ENCODE results near the gene RSF1. TPM values are rescaled to one million over a fixed set of nuclear protein-coding genes. Genes with fewer than 3 reads are reported as not detected.
"Not testable (repeated sequence)": the region's sequence is repeated elsewhere in the genome, so short reads cannot be mapped to it uniquely, and the experiment has no call there.

Gene RSF1
- total RNA-seq, 2 experiments from 2014 or later: 49.9 to 59.2 TPM

GRCh38 chr11:77828926-77829325, 8.4 kb upstream of the RSF1 start:
- POLR2A ChIA-PET: no interaction called here
- H3K9me3 Mint-ChIP-seq (ENCODE audit: low read depth): peaks cover 2% of the 10 kb centered on the region
- CTCF ChIA-PET: no interaction called here
- H3K27me3 Mint-ChIP-seq: no peaks in the 10 kb centered on the region
- no peak overlapping the region for H3K27ac Mint-ChIP-seq
- peaks cover 1% of the 10 kb centered on the region for H3K36me3 Mint-ChIP-seq (ENCODE audit: low read depth)
- no peak for ATAC-seq
- intact Hi-C loops (cut with DNase I, micrococcal nuclease): no loop called here
- DNase-seq: no peak
- H3K4me3 Mint-ChIP-seq: no peak overlapping the region
- H3K4me1 Mint-ChIP-seq: no peaks in the 10 kb centered on the region

GRCh38 chr11:77823775-77824174, 3.3 kb upstream of the RSF1 start:
- intact Hi-C loops (cut with DNase I, micrococcal nuclease): loop anchor here in 1 of 2 experiments (5.0 kb wide), 1 partner anchor 224 kb away; no protein-coding TSS in a partner anchor
- no peak overlapping the region for H3K27ac Mint-ChIP-seq
- no peak for ATAC-seq
- H3K4me1 Mint-ChIP-seq: peaks cover 12% of the 10 kb centered on the region
- CTCF ChIA-PET: interaction anchor here (0.7 kb wide), 1 partner anchor 25 kb away, joined by 3 read pairs; no protein-coding TSS in a partner anchor
- DNase-seq: no peak
- POLR2A ChIA-PET: interaction anchor here (0.7 kb wide), 1 partner anchor 105 kb away, joined by 4 read pairs; no protein-coding TSS in a partner anchor
- no peaks in the 10 kb centered on the region for H3K9me3 Mint-ChIP-seq (ENCODE audit: low read depth)
- H3K27me3 Mint-ChIP-seq: no peaks in the 10 kb centered on the region
- H3K36me3 Mint-ChIP-seq (ENCODE audit: low read depth): peaks cover 2% of the 10 kb centered on the region
- H3K4me3 Mint-ChIP-seq: no peak overlapping the region

GRCh38 chr11:77822126-77822525, 1.6 kb upstream of the RSF1 start:
- H3K9me3 Mint-ChIP-seq (ENCODE audit: low read depth); H3K27ac Mint-ChIP-seq; H3K36me3 Mint-ChIP-seq (ENCODE audit: low read depth); POLR2A ChIA-PET; ATAC-seq; H3K4me3 Mint-ChIP-seq; H3K27me3 Mint-ChIP-seq; DNase-seq: not testable (repeated sequence)
- CTCF ChIA-PET: interaction anchor here (0.6 to 1.0 kb wide), 2 partner anchors 172 to 178 kb away, joined by 3 to 4 read pairs; partner anchors contain the start of gene INTS4
- peaks cover 23% of the 10 kb centered on the region for H3K4me1 Mint-ChIP-seq
- intact Hi-C loops (cut with DNase I, micrococcal nuclease): loop anchor here in 1 of 2 experiments (5.0 kb wide), 1 partner anchor 225 kb away; no protein-coding TSS in a partner anchor

GRCh38 chr11:77821349-77821851, 878 bp upstream of the RSF1 start:
- ChIA-PET POLR2A (no interaction called here), CTCF (interaction anchor here (1.0 kb wide), 1 partner anchor 173 kb away, joined by 4 read pairs; the partner anchor contains the start of gene INTS4)
- Mint-ChIP-seq H3K4me3 (peak overlapping the region; percentile 97), H3K27ac (peak overlapping the region; percentile 90), H3K36me3 (ENCODE audit: low read depth) (peaks cover 2% of the 10 kb centered on the region), H3K27me3 (no peaks in the 10 kb centered on the region), H3K9me3 (ENCODE audit: low read depth) (no peaks in the 10 kb centered on the region), H3K4me1 (peaks cover 30% of the 10 kb centered on the region)
- peak; percentile 29 for DNase-seq
- intact Hi-C loops (cut with DNase I, micrococcal nuclease): loop anchor here (2.0 to 5.0 kb wide), 4 partner anchors 226 to 1441 kb away; partner anchors contain the start of genes ALG8 (in 1 of the 2), GAB2 (in 1 of the 2), GVQW3 (in 1 of the 2) and THAP12 (in 1 of the 2)
- no peak for ATAC-seq

- H3K36me3 Mint-ChIP-seq (ENCODE audit: low read depth): peaks cover 2% of the 10 kb centered on the region
- H3K27ac Mint-ChIP-seq: peak overlapping the region; percentile 98
- H3K4me1 Mint-ChIP-seq: peaks cover 39% of the 10 kb centered on the region
- H3K27me3 Mint-ChIP-seq: no peaks in the 10 kb centered on the region
- peak overlapping the region; percentile 97 for H3K4me3 Mint-ChIP-seq
- ChIA-PET CTCF (interaction anchor here (0.6 to 1.7 kb wide), 4 partner anchors 20 to 1264 kb away, joined by 3 to 10 read pairs (median 3); partner anchors contain the start of gene INTS4), POLR2A (interaction anchor here (1.4 to 2.5 kb wide), 2 partner anchors 31 to 175 kb away, joined by 3 to 8 read pairs; partner anchors contain the start of gene INTS4)
- H3K9me3 Mint-ChIP-seq (ENCODE audit: low read depth): no peaks in the 10 kb centered on the region
- DNase-seq (peak; percentile 58), ATAC-seq (peak; percentile 5)
- intact Hi-C loops (cut with DNase I, micrococcal nuclease): loop anchor here (1.0 to 5.0 kb wide), 10 partner anchors 174 to 1439 kb away; partner anchors contain the start of genes ALG8 (in 2 of the 2), CLNS1A (in 2 of the 2), INTS4 (in 2 of the 2) and GAB2 (in 1 of the 2)
These were observed 479 bp downstream of the RSF1 start for GRCh38 chr11:77819921-77820564.

- POLR2A ChIA-PET: interaction anchor here (0.5 to 2.5 kb wide), 3 partner anchors 31 to 772 kb away, joined by 3 to 8 read pairs (median 3); partner anchors contain the start of gene INTS4
- H3K36me3 Mint-ChIP-seq (ENCODE audit: low read depth): peaks cover 6% of the 10 kb centered on the region
- peak overlapping the region; percentile 98 for H3K27ac Mint-ChIP-seq
- DNase-seq: peak; percentile 91
- H3K9me3 Mint-ChIP-seq (ENCODE audit: low read depth): peaks cover 3% of the 10 kb centered on the region
- no peaks in the 10 kb centered on the region for H3K27me3 Mint-ChIP-seq
- peaks cover 44% of the 10 kb centered on the region for H3K4me1 Mint-ChIP-seq
- intact Hi-C loops (cut with DNase I, micrococcal nuclease): loop anchor here in 1 of 2 experiments (5.0 kb wide), 1 partner anchor 182 kb away; the partner anchor contains the start of gene CLNS1A
- CTCF ChIA-PET: interaction anchor here (0.6 to 1.7 kb wide), 4 partner anchors 19 to 1264 kb away, joined by 3 to 10 read pairs (median 3); partner anchors contain the start of gene INTS4
- peak; percentile 64 for ATAC-seq
- H3K4me3 Mint-ChIP-seq: peak overlapping the region; percentile 97
These were observed 1.1 kb downstream of the RSF1 start for GRCh38 chr11:77819411-77819920.

GRCh38 chr11:77815459-77815858, 5.1 kb downstream of the RSF1 start:
- no peak for ATAC-seq
- no peaks in the 10 kb centered on the region for H3K27me3 Mint-ChIP-seq
- POLR2A ChIA-PET: interaction anchor here (1.0 kb wide), 1 partner anchor 14 kb away, joined by 3 read pairs; no protein-coding TSS in a partner anchor
- peaks cover 3% of the 10 kb centered on the region for H3K9me3 Mint-ChIP-seq (ENCODE audit: low read depth)
- peaks cover 61% of the 10 kb centered on the region for H3K4me1 Mint-ChIP-seq
- intact Hi-C loops (cut with DNase I, micrococcal nuclease): loop anchor here in 1 of 2 experiments (5.0 kb wide), 1 partner anchor 178 kb away; the partner anchor contains the start of gene CLNS1A
- H3K27ac Mint-ChIP-seq: no peak overlapping the region
- DNase-seq: no peak
- H3K36me3 Mint-ChIP-seq (ENCODE audit: low read depth): peaks cover 26% of the 10 kb centered on the region
- no peak overlapping the region for H3K4me3 Mint-ChIP-seq
- CTCF ChIA-PET: interaction anchor here (1.1 to 1.4 kb wide), 2 partner anchors 34 to 68 kb away, joined by 3 read pairs; no protein-coding TSS in a partner anchor

- no peak for DNase-seq
- Mint-ChIP-seq H3K4me1 (peaks cover 67% of the 10 kb centered on the region), H3K4me3 (no peak overlapping the region), H3K36me3 (ENCODE audit: low read depth) (peaks cover 30% of the 10 kb centered on the region), H3K9me3 (ENCODE audit: low read depth) (peaks cover 3% of the 10 kb centered on the region), H3K27me3 (no peaks in the 10 kb centered on the region), H3K27ac (no peak overlapping the region)
- ATAC-seq: no peak
- ChIA-PET CTCF (interaction anchor here (1.1 to 1.4 kb wide), 2 partner anchors 33 to 68 kb away, joined by 3 read pairs; no protein-coding TSS in a partner anchor), POLR2A (interaction anchor here (1.0 kb wide), 1 partner anchor 14 kb away, joined by 3 read pairs; no protein-coding TSS in a partner anchor)
- intact Hi-C loops (cut with DNase I, micrococcal nuclease): loop anchor here in 1 of 2 experiments (5.0 kb wide), 1 partner anchor 178 kb away; the partner anchor contains the start of gene CLNS1A
These were observed 5.7 kb downstream of the RSF1 start for GRCh38 chr11:77814848-77815247.

- Mint-ChIP-seq H3K36me3 (ENCODE audit: low read depth) (peaks cover 29% of the 10 kb centered on the region), H3K4me1 (peaks cover 62% of the 10 kb centered on the region), H3K27me3 (no peaks in the 10 kb centered on the region), H3K27ac (no peak overlapping the region), H3K9me3 (ENCODE audit: low read depth) (peaks cover 3% of the 10 kb centered on the region), H3K4me3 (no peak overlapping the region)
- intact Hi-C loops (cut with DNase I, micrococcal nuclease): no loop called here
- DNase-seq: no peak
- ChIA-PET POLR2A (no interaction called here), CTCF (interaction anchor here (0.9 kb wide), 1 partner anchor 109 kb away, joined by 3 read pairs; no protein-coding TSS in a partner anchor)
- ATAC-seq: no peak
These were observed 7.3 kb downstream of the RSF1 start for GRCh38 chr11:77813256-77813655.

- DNase-seq: no peak
- intact Hi-C loops (cut with DNase I, micrococcal nuclease): no loop called here
- no peak for ATAC-seq
- Mint-ChIP-seq H3K4me3 (no peak overlapping the region), H3K27me3 (no peaks in the 10 kb centered on the region), H3K27ac (peak overlapping the region; percentile 32), H3K4me1 (peaks cover 52% of the 10 kb centered on the region), H3K9me3 (ENCODE audit: low read depth) (no peaks in the 10 kb centered on the region), H3K36me3 (ENCODE audit: low read depth) (peaks cover 20% of the 10 kb centered on the region)
- ChIA-PET POLR2A (interaction anchor here (0.7 kb wide), 1 partner anchor 97 kb away, joined by 3 read pairs; no protein-coding TSS in a partner anchor), CTCF (interaction anchor here (1.4 kb wide), 1 partner anchor 24 kb away, joined by 4 read pairs; no protein-coding TSS in a partner anchor)
These were observed 13.5 kb downstream of the RSF1 start for GRCh38 chr11:77806993-77807392.
